NCI-H2107 treated with DMSO at 0.1 percent for 48 hours (cell line): ENCODE results near the gene OR51F2.
A peak's percentile ranks its signal among the peaks of the same experiment; 100 is the strongest.
"Not testable (repeated sequence)": the region's sequence is repeated elsewhere in the genome, so short reads cannot be mapped to it uniquely, and the experiment has no call there.

Source experiments
- DNase-seq: peaks from one replicate; lab custom pipeline; 2025; ENCODE audit not compliant: unreplicated experiment; lab: John Stamatoyannopoulos, UW

The OR51F2 gene, protein sequence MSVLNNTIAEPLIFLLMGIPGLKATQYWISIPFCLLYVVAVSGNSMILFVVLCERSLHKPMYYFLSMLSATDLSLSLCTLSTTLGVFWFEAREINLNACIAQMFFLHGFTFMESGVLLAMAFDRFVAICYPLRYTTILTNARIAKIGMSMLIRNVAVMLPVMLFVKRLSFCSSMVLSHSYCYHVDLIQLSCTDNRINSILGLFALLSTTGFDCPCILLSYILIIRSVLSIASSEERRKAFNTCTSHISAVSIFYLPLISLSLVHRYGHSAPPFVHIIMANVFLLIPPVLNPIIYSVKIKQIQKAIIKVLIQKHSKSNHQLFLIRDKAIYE

DNA sequence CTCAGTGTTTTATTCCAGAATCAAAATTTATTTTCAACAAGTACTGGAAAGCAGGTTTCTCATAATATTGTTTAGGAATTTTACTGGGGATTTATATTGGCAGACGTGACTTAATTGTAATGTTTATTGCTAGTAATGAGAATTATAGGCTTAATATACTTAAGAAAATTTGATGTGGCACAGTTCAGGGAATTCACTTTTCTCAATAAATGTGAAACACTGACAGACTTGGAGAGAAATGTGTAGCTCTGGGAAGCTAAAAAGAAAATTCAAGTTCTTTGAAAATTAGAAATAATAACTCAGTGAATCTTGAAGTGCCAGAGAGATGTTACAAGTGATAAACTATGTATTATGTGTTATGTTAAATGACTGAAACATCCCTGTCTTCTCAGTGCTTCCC, at the start of gene OR51F2:
Gene OR51F2 (plus strand): TSS at position 301 of the 400 bp plus-strand sequence. CDS start 101 bp downstream, outside the sequence.
- no peak for DNase-seq

DNA sequence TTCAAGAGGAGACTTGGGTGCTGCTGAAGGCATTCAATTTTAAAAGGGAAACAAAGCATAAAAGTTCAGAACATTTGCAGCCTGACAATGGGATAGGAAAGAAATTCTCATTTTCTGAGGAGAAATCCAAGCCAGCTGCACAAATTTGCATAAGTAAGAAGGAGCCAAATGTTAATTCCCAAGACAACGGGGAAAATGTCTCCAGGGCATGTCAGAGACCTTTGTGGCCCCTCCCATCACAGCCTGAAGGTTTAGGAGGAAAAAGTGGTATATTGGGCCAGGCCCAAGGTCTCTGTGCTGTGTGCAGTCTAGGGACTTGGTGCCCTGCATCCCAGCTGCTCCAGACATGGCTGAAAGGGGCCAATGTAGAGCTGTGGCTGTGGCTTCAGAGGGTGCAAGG, 38.7 kb upstream of the OR51F2 start:
- DNase-seq = no peak

DNA sequence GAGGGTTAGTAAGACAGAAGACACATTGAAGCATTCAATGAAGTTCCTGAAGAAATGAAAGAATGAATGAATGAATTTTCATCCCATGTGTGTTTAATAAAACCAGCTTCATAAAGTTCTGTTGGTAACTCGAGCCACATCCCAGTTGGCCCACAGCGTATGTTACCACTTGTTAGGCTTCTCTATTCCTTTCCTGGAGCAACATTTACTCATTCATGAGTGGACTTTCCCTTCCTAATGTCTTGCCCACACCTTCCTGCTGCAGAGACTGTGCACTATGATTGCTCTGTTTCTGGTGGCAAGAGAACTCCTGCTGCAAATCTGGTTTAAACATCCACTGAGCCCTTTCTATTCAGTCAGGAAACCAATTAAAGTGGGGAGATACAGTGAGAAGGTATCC, 23.9 kb upstream of the OR51F2 start:
- no peak for DNase-seq

DNA sequence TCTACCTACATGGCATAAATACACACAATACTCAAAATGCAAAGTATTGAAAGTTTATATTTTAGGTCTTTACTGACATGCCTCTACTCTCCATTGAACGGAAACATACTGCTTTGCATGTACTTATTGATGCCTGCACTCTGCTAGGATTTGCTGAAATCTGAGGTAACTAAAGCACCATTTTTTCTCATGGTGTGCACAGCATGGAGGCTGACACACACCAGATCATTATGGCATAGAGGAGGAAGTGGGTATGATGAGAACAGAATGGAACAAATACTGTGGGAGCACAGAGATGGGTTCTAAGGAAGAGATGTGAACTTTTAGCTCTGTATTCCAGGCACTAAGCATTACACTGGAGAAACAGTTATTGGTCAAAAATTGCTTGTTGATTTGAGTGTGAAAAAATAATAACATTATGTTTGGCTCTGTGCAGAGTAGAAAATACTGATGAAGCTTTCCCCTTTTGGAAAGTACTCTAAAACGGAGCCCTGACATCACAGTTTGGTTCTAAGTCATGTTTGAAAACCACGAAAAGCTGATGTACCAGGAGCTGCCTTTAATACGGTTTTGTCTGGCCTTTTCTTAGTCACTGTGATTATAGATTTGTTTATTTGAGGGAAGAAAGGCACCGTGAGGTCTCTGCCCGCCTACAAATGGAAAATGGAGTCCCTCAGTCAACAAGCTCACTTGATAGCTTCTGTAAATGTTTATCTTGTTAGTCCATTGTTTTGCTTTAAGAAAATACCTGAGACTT, 22.5 kb upstream of the OR51F2 start:
- DNase-seq = no peak

DNA sequence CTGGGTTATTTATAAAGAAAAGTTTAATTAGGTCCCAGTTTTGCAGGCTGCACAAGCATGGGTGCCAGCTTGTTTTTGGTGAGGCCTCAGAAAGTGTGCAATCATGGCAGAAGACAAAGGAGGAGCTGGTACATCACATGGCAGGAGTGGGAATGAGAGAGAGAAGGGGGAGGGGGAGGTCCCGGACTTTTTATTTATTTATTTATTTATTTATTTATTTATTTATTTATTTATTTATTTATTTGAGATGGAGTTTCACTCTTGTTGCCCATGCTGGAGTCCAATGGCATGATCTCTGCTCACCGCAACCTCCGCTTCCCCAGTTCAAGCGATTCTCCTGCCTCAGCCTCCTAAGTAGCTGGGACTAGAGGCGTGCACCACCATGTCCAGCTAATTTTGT, 19.8 kb upstream of the OR51F2 start:
- DNase-seq = not testable (repeated sequence)

DNA sequence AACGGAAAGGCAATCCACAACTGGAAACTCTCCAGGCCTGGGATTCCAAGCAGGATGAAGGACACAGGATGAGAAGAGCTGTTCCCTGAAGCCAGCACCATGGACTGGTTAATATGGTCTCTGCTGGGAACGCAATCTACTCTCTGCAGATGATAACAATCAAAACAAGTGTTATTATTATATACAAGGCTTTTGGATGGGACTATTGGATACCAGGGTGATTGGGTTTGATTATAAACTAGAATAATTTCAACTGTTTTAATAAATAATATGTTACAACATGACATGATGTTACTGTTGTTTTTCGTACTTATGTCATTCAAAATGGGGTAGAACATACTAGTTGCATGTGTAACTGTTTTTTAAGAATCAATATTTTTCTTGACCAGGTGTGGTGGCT, 16.8 kb upstream of the OR51F2 start, which contains the start of gene OR52R1:
Gene OR52R1 (minus strand): TSS at position 101 of the 400 bp plus-strand sequence. CDS start 0 bp downstream, at position 101.
- DNase-seq = no peak

DNA sequence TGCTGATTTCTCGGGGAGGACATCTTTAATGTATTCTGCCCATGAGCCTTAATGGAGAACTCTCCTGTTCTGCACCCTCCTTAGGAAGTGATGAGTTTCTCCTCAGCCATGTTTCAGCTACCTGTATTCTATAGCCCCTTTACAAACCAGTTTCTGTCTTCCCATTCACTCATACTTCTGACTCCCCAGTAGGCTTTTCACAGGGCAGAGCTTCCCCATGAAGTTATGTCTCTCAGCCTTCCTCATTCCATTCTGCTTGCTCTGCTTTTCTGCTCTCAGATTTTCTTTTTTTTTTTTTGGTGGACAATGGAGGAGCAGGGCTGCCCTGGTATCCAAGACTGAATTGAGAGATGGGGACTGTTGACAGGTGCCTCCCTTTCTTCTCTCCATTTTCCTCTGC, 12.6 kb upstream of the OR51F2 start:
- no peak for DNase-seq

DNA sequence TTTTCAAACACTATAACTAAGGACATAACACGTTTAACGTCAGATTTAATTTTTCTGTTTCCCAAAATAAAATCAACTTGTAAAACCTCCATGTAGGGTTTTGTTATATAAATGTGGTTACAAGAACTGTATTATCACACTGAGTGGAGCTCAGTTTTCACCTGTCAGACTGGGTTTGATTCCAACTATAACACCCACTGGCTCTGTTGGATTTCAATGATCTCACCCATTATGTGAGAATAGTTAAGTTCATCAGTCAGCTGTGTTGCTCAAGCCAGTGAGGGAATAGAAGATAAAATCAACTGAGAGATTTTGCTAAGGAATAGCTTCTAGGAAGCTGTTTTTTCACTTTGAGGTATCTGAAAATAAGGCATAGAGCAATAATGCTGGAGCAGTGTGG, 11.9 kb upstream of the OR51F2 start:
- no peak for DNase-seq

DNA sequence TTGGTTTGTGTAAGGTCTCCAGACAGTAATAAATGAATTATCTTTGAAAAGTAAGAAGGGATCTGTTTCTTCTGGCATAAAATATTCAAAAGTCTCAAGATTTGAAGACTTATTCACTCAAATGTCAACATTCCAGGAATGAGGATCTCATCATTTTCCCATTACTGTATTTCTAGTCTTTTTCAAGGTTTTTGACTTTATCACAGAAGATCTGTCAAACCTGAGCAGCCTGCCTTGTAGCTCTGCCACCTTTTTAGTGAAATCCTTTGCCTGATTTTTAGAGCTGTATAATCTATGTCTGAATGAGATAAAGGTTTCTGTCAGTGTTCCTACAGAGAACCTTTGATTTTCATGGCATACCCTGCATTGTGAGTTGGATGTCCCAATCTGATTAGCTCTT, 4.0 kb downstream of the OR51F2 start:
- DNase-seq = no peak

DNA sequence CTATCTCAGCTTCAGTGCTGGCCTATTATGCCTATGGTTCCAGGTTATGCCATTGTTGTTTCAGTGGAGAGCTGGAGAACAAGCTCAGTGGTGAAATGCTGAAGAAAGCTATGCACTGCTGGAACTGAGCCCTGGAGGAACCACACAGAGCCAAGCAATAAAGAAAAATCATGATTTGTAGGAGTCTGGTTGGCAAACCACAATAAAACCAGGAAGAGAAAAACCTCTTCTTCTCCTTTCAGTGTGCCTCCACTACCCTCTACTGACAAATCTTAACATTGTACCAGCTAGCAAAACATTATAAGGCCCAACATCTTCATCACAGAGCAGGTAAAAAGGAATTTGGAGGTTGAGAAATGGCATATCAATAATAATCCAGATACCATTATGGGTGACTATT, 5.3 kb downstream of the OR51F2 start:
- peak; percentile 22 for DNase-seq

DNA sequence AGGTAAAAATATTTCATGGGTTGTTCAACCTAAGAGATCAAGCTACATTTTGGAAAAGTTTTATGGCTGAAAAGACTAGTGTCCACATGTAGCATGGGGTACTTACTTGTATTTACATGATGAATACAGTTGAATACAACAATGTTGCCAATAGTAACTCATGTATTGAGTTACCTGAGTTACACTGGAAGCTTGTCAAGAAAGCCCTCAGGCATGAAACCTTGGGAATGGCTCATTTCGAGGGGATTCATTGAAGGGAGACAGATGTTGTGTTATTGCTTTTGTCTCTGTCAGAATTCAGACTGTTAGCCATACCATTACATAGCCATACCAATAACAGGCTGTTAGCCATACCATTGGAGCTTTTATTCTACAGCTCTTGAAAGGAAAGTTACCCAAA, 9.2 kb downstream of the OR51F2 start:
- DNase-seq = no peak

DNA sequence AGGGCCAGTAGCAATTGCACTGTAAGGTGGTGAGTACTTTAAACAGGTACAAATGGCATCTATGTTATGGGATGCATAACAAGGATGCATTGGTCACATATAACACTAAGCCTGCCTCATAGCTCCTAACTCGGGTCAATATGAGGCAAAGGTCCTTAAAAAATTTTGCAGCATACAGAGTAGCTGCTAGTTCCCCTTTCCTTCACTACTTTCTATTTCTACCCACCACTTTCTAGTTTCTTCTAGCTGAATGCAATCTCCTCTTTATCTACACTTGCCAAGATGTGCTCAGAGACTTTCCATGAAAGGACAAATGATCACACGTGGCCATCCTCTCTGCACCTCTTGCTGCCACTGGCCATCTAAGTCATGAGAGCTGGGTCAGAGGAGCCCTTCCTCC, 9.8 kb downstream of the OR51F2 start:
- no peak for DNase-seq

DNA sequence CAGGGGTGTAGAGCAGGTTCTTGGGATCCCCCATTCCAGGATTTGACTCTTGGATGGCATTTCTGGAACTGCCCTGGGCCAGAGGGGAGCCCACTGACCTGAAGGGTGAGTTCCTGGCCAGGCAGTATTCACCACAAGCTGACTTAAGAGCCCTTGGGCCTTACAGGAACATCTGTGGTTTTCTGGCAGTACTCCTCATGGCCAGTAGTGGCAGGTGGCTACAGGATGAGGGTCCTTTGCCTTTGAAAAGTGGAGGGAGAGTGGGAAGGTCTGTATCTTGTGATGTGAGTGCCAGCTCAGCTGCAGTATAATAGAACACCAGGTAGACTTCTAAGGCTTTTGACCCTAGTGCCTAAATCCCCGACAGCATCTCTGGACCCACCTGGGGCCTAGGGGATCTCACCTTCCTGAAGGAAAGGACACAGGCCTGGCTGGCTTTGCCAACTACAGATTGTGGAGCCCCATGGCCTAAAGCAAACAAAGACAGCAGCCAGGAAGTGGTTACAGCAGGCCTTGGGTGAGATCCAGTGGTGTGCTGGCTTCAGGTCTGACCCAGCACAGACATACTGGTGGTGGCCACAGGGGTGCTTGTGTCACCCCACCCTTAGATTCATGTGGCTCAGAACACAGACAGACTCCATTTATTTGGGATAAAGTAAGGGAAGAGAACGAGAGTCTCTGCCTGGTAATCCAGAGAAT, 18.9 kb downstream of the OR51F2 start:
- DNase-seq = no peak

DNA sequence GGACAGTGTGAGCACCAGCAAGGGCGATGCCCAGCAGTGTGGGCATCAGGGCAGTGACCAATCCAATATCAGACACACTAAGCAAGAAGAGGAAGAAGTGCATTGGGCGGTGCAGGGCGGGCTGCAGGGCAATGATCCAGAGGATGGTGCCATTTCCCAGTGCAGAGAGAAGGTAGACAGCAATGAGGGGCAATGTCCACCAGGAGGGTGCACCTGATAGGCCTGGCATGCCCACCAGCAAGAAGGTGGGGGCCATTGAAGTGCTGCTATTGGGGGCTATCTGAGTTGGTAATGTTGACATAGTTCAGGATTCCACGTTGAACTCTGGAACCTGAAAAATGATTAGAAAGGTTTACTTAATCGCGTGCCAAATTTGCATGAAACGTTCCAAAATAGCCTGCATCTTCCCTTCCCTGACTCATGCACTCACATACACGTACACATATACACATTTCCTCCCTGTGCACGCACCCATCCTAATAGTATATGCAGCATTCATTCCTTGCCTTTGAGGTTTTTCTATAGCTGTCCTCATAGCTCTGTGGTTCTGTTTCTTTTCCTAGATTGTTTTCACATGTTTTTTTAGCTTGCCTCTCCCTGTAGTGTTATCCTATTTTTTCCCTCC, 27.9 kb downstream of the OR51F2 start, which contains the start of gene OR51S1:
Gene OR51S1 (minus strand): TSS at position 301 of the 625 bp plus-strand sequence. CDS start 0 bp downstream, at position 301.
- no peak for DNase-seq

DNA sequence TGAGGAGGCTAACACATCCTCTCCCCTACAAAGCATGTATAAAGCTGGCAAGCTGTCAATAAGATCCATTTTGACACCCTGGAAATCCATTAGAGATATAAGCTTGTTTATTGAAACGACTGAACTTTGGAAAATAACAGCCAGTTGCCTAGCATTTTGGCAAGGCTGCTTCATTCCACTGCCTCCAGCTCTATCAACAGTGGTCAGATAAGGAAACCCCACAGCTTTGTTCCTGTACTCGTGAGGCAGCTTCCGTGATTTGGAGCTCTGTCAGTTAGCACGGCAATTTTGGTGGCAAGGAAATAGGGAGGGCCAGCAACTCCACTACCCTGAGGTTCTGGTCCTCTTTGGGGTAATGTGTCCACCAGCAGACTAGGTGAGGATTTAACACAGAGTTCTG, 29.9 kb downstream of the OR51F2 start:
- no peak for DNase-seq

DNA sequence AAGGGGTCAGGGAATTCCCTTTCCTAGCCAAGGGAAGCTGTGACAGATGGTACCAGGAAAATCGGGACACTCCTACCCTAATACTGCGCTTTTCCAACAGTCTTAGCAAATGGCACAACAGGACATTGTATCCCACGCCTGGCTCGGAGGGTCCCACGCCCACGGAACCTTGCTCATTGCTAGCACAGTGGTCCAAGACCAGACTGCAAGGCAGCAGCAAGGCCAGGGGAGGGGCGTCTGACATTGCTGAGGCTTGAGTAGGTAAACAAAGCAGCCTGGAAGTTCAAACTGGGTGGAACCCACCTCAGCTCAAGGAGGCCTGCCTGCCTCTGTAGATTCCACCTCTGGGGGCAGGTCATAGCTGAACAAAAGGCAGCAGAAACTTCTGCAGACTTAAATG, 33.2 kb downstream of the OR51F2 start:
- DNase-seq = not testable (repeated sequence)

DNA sequence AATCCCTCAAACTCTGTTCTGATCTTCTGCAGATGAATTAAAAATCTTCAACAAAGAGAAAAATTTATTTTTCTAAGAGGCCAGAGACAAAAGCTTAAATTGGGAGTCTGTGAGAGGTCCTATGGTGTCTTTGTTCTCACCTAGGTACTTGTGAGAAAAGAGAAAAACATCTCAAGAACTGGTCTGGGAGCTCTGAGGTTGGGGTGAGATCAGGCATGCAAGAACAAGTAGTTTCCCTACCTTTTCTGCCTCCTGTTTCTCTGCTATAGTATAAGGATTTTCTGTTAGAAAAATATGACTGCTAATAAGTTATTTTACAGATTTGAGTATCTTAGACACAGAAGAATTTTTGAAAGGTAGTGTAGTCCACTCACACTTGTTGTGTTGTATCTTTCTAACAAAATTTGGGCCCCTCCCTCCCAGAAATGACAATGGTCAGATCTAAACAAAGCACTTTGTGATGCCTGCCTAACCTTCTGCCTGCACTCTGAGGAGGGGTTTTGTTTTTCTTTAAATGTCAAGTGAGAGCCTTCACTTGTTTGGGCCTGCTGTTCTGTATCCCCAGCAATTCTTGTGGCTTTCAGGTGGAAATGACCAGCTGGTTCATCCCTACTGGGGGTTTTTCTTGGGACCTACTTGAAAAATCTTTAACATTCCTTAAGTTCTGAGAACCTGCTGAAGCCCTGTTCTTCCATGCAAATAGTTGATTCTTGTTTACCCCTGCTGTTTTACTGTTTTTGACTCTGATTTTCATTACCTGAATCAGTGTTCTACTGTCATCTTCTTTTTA, 41.5 kb downstream of the OR51F2 start:
- no peak for DNase-seq

DNA sequence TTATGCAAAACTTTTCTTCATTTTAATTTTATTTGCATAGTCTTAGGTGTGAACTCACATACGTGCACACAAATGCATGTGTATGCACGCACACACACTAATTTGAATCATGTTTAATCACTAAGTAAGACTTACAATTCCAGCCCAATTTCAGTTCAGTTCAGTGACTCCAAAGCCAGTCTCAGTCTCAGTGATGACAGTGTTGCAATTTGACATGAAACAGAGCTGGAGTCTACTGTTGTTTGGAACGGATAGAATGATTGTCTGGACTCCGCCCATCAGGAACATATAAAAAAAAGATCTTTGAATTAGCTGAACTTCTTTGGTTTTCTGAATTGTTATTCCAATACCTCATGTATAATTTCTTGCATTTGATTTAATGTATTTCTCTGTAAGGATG, 42.8 kb downstream of the OR51F2 start:
- DNase-seq = no peak

DNA sequence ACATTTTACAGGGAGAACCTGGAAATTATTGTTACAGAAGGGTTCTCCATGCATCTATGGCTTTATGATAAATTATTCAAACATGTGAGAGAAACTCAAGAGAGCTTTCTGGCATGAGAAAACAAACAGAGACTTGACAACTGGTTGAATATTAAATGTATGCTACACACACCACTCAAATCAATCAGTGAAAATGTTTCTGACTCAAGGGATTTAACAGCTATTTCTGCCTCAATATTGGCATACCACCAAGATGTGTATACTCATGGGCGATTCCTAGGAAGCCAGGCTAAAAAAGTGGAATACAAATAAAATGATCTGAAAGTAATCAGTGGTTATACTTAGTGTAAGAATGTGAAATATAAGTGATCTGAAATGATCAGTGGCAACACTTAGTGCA, 44.7 kb downstream of the OR51F2 start:
- no peak for DNase-seq
